Measurements from ENCODE around the gene CAVIN3.

CAVIN3 gene

GRCh38 chr11:6332066-6332465 lies 11.8 kb upstream of the CAVIN3 start:
- no peak overlapping the region for H3K27ac ChIP-seq
- H4K20me1 ChIP-seq (ENCODE audit: insufficient read depth) = no peaks in the 10 kb centered on the region
- no peak overlapping the region for H3K4me2 ChIP-seq
- H3K4me1 ChIP-seq (ENCODE audit: low read depth, poor library complexity, severe bottlenecking) = no peaks in the 10 kb centered on the region
- no peak overlapping the region for H2AFZ ChIP-seq (ENCODE audit: low read depth)
- no peaks in the 10 kb centered on the region for H3K36me3 ChIP-seq (ENCODE audit: insufficient read depth)
- no peaks in the 10 kb centered on the region for H3K79me2 ChIP-seq (ENCODE audit: insufficient read depth, low read depth)
- H3K27me3 ChIP-seq (ENCODE audit: insufficient read depth, low read depth) = no peaks in the 10 kb centered on the region
- no peak for TF ChIP-seq CTCF (conservative IDR thresholded peaks at IDR 0.05; ENCODE audit: low read depth, low read length)
- no peak overlapping the region for H3K9ac ChIP-seq
- H3K4me3 ChIP-seq (IDR thresholded peaks at IDR 0.05; ENCODE audit: insufficient read depth, low read depth, low read length) = no peak overlapping the region

GRCh38 chr11:6328321-6328720 lies 8.0 kb upstream of the CAVIN3 start:
- H4K20me1 ChIP-seq (ENCODE audit: insufficient read depth) = no peaks in the 10 kb centered on the region
- no peak overlapping the region for H3K27ac ChIP-seq
- H2AFZ ChIP-seq (ENCODE audit: low read depth) = no peak overlapping the region
- H3K79me2 ChIP-seq (ENCODE audit: insufficient read depth, low read depth) = no peaks in the 10 kb centered on the region
- H3K4me1 ChIP-seq (ENCODE audit: low read depth, poor library complexity, severe bottlenecking) = no peaks in the 10 kb centered on the region
- no peaks in the 10 kb centered on the region for H3K36me3 ChIP-seq (ENCODE audit: insufficient read depth)
- no peak for TF ChIP-seq CTCF (conservative IDR thresholded peaks at IDR 0.05; ENCODE audit: low read depth, low read length)
- no peak overlapping the region for H3K4me3 ChIP-seq (IDR thresholded peaks at IDR 0.05; ENCODE audit: insufficient read depth, low read depth, low read length)
- H3K27me3 ChIP-seq (ENCODE audit: insufficient read depth, low read depth) = no peaks in the 10 kb centered on the region
- H3K9ac ChIP-seq = no peak overlapping the region
- no peak overlapping the region for H3K4me2 ChIP-seq

- H3K36me3 ChIP-seq (ENCODE audit: insufficient read depth) = no peaks in the 10 kb centered on the region
- H3K27ac ChIP-seq = no peak overlapping the region
- H3K4me3 ChIP-seq (IDR thresholded peaks at IDR 0.05; ENCODE audit: insufficient read depth, low read depth, low read length) = no peak overlapping the region
- no peaks in the 10 kb centered on the region for H4K20me1 ChIP-seq (ENCODE audit: insufficient read depth)
- no peaks in the 10 kb centered on the region for H3K79me2 ChIP-seq (ENCODE audit: insufficient read depth, low read depth)
- TF ChIP-seq CTCF (conservative IDR thresholded peaks at IDR 0.05; ENCODE audit: low read depth, low read length) = no peak
- no peak overlapping the region for H2AFZ ChIP-seq (ENCODE audit: low read depth)
- no peak overlapping the region for H3K9ac ChIP-seq
- no peaks in the 10 kb centered on the region for H3K27me3 ChIP-seq (ENCODE audit: insufficient read depth, low read depth)
- H3K4me1 ChIP-seq (ENCODE audit: low read depth, poor library complexity, severe bottlenecking) = no peaks in the 10 kb centered on the region
- no peak overlapping the region for H3K4me2 ChIP-seq
Measured at GRCh38 chr11:6327806-6328205, 7.5 kb upstream of the CAVIN3 start.

- Histone ChIP-seq H3K9ac (no peak overlapping the region), H3K4me2 (no peak overlapping the region)
Measured at GRCh38 chr11:6326985-6327384, 6.7 kb upstream of the CAVIN3 start.

More at GRCh38 chr11:6326985-6327384, 6.7 kb upstream of the CAVIN3 start:
- H4K20me1 ChIP-seq (ENCODE audit: insufficient read depth) = no peaks in the 10 kb centered on the region
- no peaks in the 10 kb centered on the region for H3K36me3 ChIP-seq (ENCODE audit: insufficient read depth)
- H3K79me2 ChIP-seq (ENCODE audit: insufficient read depth, low read depth) = no peaks in the 10 kb centered on the region
- no peak overlapping the region for H3K4me3 ChIP-seq (IDR thresholded peaks at IDR 0.05; ENCODE audit: insufficient read depth, low read depth, low read length)
- no peak overlapping the region for H2AFZ ChIP-seq (ENCODE audit: low read depth)
- no peak overlapping the region for H3K27ac ChIP-seq
- no peak for TF ChIP-seq CTCF (conservative IDR thresholded peaks at IDR 0.05; ENCODE audit: low read depth, low read length)
- H3K27me3 ChIP-seq (ENCODE audit: insufficient read depth, low read depth) = no peaks in the 10 kb centered on the region
- no peaks in the 10 kb centered on the region for H3K4me1 ChIP-seq (ENCODE audit: low read depth, poor library complexity, severe bottlenecking)
